Measurements from ENCODE around the gene METTL1.
"Not testable (repeated sequence)": the region's sequence is repeated elsewhere in the genome, so short reads cannot be mapped to it uniquely, and the experiment has no call there.

The METTL1 gene

GRCh38 chr12:57797933-57798332 lies 26.0 kb upstream of the METTL1 start:
- DNase-seq (ENCODE audit: low read depth in 2 of 2): no peak

- DNase-seq (ENCODE audit: low read depth in 2 of 2): no peak
Observed at GRCh38 chr12:57796996-57797395, 25.1 kb upstream of the METTL1 start.

DNA sequence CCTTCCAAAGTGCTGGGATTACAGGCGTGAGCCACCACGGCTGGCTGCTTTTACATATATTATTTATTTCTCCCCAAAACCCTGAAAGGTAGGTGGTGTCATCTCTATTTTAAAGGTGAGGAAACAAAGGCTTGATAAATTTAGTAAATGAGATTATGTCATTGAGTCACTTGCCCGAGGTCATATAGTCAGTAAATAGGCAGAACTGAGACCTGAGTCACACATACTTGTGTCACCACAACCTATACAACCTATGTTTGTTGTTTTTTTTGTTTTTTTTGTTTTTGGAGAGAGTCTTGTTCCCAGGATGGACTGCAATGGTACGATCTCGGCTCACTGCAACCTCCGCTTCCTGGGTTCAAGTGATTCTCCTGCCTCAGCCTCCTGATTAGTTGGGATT lies 23.4 kb upstream of the METTL1 start:
- no peak for DNase-seq (ENCODE audit: low read depth in 2 of 2)

GRCh38 chr12:57793920-57794319 lies 22.0 kb upstream of the METTL1 start:
- DNase-seq (ENCODE audit: low read depth in 2 of 2): peak; percentile 60 to 61

GRCh38 chr12:57783861-57784260 lies 12.0 kb upstream of the METTL1 start:
- DNase-seq (ENCODE audit: low read depth in 2 of 2): no peak

- DNase-seq (ENCODE audit: low read depth in 2 of 2): no peak
Observed at GRCh38 chr12:57783466-57783801, 11.5 kb upstream of the METTL1 start.

- peak; percentile 82 to 85 for DNase-seq (ENCODE audit: low read depth in 2 of 2)
Observed at GRCh38 chr12:57782608-57783465, 10.9 kb upstream of the METTL1 start, which contains the start of gene TSFM. TSFM (plus strand) TSS chr12:57782787; CDS start chr12:57782802, 15 bp downstream.

GRCh38 chr12:57782243-57782607 lies 10.3 kb upstream of the METTL1 start:
- DNase-seq (ENCODE audit: low read depth in 2 of 2): no peak

DNA sequence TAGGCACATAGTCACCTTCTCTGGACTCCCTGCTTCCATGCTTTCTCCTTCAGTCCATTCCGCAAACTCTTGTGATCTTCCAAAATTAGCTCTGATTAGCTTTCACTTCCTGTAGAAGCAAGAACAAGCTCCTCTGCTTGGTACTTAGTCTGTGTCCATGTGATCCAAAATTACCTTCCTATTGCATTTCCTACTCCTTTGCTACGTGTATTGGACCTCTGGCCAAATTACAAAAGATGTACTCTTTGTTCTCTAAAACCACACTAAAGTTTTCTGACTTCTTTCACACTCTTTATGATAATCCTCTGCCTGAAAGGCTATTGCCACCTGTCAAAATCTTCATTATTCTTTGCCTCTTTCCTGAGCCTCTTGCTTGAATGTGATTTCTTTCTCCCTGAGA lies 9.9 kb upstream of the METTL1 start:
- no peak for DNase-seq (ENCODE audit: low read depth in 2 of 2)

DNA sequence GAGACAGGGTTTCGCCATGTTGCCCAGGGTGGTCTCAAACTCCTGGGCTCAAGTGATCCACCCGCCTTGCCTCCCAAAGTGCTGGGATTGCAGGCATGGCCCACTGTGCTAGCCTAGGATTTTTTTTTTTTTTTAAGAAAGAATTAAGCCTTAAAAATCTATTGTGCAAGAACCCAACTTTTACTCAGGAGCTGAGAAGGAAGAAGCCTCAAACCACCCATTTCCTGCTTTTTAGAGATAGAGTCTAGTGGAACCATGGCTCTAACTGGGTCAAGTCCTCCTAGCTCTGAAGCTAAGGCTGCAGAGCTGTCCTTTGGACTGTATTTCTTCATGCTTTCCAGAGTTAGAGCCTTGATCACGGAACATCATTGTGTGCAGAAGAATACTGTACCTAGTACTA lies 9.3 kb upstream of the METTL1 start:
- no peak for DNase-seq (ENCODE audit: low read depth in 2 of 2)

GRCh38 chr12:57780284-57780897 lies 8.5 kb upstream of the METTL1 start:
- DNase-seq (ENCODE audit: low read depth in 2 of 2): no peak

- no peak for DNase-seq (ENCODE audit: low read depth in 2 of 2)
Observed at GRCh38 chr12:57779736-57780135, 7.8 kb upstream of the METTL1 start.

DNA sequence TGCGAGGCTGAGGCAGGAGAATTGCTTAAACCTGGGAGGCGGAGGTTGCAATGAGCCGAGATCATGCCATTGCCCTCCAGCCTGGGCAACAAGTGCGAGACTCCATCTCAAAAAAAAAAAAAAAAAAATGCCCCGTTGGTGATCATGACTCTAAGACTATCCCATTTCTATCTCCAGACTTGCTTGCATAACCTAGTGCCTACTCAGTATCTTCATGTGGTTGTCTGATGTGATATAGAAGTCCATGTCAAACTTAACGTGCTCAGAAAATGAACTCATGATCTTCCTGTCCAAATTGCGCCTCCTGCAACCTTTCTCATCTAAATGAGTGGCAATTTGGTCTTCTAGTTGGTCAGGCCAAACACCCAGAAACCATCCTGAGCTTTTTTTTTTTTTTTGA lies 6.0 kb upstream of the METTL1 start:
- DNase-seq (ENCODE audit: low read depth in 2 of 2): no peak

DNA sequence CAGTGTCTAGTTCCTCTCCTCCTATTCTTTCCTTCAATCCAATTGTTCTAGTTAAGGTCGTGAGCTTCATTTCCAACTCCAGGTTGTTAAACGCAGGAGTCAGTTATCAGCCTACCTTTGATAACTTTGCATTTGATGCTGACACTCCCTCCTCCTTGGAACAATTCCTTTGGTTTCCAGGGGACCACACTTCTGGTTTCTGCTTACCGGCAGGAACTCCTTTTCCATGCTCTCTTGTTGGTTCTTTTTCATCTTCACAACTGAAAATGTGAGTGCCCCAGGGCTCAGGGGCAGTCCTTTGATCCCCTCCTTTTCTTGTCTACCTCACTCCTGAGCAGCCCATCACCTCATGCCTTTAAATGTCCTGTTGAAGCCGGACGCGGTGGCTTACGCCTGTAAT lies 5.5 kb upstream of the METTL1 start:
- DNase-seq (ENCODE audit: low read depth in 2 of 2): no peak

- no peak for DNase-seq (ENCODE audit: low read depth in 2 of 2)
Observed at GRCh38 chr12:57776247-57776587, 4.3 kb upstream of the METTL1 start.

- DNase-seq (ENCODE audit: low read depth in 2 of 2): no peak
Observed at GRCh38 chr12:57775563-57776246, 3.8 kb upstream of the METTL1 start.

DNA sequence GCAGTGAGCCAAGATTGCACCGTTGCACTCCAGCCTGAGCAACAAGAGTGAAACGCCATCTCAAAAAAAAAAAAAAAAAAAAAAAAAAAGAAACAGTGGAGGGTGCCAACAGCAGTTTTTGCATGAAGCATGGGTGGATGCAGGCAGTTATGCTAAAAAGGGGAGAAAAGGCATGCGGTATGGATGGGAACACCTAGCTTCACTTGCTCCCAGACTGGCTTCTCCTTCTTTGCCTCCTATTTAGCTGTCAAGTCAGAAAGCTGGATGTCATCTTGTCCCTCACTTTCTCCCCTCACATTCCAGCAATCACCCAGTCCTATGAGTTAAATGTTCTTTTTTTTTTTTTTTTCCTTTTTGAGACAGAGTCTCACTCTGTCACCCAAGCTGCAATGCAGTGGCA lies 3.1 kb upstream of the METTL1 start:
- DNase-seq (ENCODE audit: low read depth in 2 of 2): no peak

DNA sequence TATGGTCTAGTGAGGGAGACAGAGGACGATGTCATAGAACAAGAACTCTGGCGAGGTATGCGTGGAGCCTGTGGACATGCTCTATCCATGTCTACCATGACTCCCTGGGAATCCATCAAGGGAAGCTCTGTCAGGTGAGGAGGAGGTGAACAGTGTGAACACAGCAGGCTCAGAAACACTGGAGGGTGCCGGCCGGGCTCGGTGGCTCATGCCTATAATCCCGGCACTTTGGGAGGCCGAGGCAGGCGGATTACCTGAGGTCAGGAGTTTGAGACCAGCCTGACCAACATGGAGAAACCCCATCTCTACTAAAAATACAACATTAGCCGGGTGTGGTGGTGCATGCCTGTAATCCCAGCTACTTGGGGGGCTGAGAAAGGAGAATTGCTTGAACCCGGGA lies 2.7 kb upstream of the METTL1 start:
- DNase-seq (ENCODE audit: low read depth in 2 of 2): not testable (repeated sequence)

DNA sequence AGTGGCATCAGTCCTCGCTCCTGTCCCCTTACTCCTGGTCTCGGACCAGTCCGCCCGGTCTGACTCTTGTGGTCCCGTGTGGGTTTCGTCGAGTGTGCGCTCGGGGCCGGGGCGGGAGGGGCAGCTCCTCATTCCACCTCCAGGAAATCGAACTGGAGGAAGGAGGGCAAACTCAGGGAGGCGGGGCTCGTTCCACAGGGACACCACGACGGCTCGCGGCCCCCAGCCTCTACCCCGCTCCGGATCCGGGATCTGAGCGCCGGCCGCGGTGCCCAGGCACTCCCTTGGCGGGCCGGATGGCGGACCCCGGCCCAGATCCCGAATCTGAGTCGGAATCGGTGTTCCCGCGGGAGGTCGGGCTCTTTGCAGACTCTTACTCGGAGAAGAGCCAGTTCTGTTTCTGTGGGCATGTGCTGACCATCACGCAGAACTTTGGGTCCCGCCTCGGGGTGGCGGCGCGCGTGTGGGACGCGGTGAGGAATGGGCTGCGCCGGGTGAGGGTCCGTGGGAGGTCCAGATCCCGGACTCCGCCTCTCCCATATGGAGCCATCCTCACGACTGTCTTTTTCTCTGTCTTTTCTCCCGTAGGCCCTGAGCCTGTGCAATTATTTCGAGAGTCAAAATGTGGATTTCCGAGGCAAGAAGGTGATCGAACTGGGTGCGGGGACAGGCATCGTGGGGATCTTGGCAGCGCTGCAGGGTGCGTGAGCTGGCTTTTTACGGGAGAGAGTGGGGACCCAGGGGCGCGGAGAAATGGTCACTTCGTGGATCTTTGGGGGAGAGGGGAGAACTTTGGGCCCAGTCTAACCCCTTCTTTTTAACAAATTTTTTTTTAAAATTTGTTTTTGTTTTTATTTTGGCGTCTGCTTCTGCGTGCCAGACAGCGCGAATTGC lies 771 bp upstream of the METTL1 start, which contains the start of gene EEF1AKMT3:
TSS of gene EEF1AKMT3 (plus strand) at position 186 of the 894 bp plus-strand sequence. CDS start at position 297, 111 bp downstream.
- DNase-seq (ENCODE audit: low read depth in 2 of 2): no peak

DNA sequence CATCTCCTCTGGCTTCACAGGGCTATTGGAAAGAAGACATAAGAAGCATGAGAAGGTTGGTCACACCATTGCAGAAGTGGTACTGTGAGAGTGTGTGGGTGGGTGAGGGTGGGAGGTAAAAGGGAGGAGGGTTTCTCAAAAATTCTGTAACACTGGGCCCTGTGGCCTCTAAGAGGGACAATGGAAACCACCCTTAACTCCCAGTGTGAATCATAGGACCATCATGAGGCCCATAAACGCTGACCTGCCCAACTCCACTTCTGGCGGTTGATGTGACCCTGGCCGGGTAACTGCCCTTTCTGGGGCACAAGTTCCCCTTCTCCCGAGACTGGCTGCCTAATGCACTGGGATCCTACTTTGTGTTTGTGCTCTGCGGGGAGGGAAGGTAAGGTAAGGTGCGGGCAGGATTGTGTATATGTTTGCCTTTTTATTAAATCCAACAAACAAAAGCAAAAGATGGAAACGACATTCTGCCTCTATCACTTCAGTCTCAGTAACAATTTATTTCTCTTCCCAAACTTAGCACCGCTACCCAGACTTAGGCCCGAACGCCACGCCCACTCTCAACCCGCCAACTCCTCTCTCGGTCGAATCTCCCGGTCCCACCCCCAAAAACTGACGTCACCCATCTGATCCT lies 551 bp downstream of the METTL1 start:
- peak; percentile 81 to 83 for DNase-seq (ENCODE audit: low read depth in 2 of 2)

DNA sequence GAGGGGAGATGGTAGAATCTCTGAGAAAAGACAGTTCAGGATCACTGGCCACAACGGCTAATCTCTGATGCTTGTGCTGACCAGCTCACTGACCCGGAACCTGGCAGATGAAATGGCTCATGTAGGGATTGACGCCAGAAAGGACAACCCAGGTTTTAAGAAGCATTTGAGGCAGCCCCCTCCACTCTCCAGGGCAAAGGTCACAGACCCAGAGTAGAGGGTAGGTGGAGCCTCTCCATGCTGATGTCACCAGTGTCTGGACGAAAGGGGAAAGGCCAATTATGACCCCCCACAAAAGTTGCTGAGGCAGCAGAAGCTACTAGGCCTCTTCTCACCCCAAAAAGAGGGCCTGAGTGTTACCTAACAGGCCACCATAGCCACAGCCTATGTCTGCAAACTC lies 1.2 kb downstream of the METTL1 start:
- no peak for DNase-seq (ENCODE audit: low read depth in 2 of 2)
